PC-3 (cell line): ENCODE results near the gene ODC1. TPM values are rescaled to one million over a fixed set of nuclear protein-coding genes. Genes with fewer than 3 reads are reported as not detected.

Experiments used
- ATAC-seq: fragments of 200-7000 bp; cut with Tn5 transposase; 2 replicates; pipeline ENCODE4 v1.9.1; 2020; ENCODE audit warnings: mild to moderate bottlenecking, moderate library complexity
- BruUV-seq: library from RNA; stranded (reverse); fragments of 400-500 nt; replicated peaks from 2 replicates; lab custom pipeline; 2021; lab: Mats Ljungman, UMichigan
- CTCF ChIA-PET: fragments of 300-600 bp; sonication (Branson Sonifier 250); formaldehyde crosslinking; loops from one replicate; lab custom pipeline; 2022; ENCODE audit warnings: antibody characterized with exemption; lab: Charles Lee
- POLR2A ChIA-PET: fragments of 300-600 bp; sonication (Branson Sonifier 250); formaldehyde crosslinking; loops from one replicate; lab custom pipeline; 2022; ENCODE audit warnings: antibody characterized with exemption; ENCODE audit not compliant: unreplicated experiment; lab: Charles Lee
- DNase-seq: peaks from one replicate; pipeline ENCODE4 v3.0.0-alpha.2; 2015
- H2AFZ ChIP-seq: fragments of 300-600 bp; sonication (generic); 2 replicates; pipeline ENCODE4 v1.6.0; 2016; ENCODE audit warnings: antibody characterized with exemption, low read length
- H3F3A ChIP-seq: fragments of 300-600 bp; sonication (generic); one replicate; pipeline ENCODE4 v1.6.0; 2017; ENCODE audit warnings: antibody characterized with exemption, low read length, control low read depth, mild to moderate bottlenecking; ENCODE audit not compliant: unreplicated experiment
- H3K27ac ChIP-seq: fragments of 300-600 bp; sonication (generic); 2 replicates; pipeline ENCODE4 v1.5.1; 2016; ENCODE audit warnings: mild to moderate bottlenecking, low read length
- H3K27me3 ChIP-seq: fragments of 300-600 bp; sonication (generic); 2 replicates; pipeline ENCODE4 v1.6.1; 2016; ENCODE audit warnings: low read length, mixed read lengths
- H3K36me3 ChIP-seq: fragments of 300-600 bp; sonication (generic); 2 replicates; pipeline ENCODE4 v1.6.1; 2016; ENCODE audit warnings: low read depth, mixed run types, low read length, mixed read lengths
- H3K4me1 ChIP-seq: fragments of 300-600 bp; sonication (generic); 2 replicates; pipeline ENCODE4 v1.5.1; 2016; ENCODE audit warnings: low read length; ENCODE audit not compliant: insufficient read depth
- H3K4me2 ChIP-seq: fragments of 300-600 bp; sonication (generic); 2 replicates; pipeline ENCODE4 v1.6.0; 2016; ENCODE audit warnings: low read length
- H3K4me3 ChIP-seq: fragments of 300-600 bp; sonication (generic); 2 replicates; pipeline ENCODE4 v1.5.1; 2016; ENCODE audit warnings: mild to moderate bottlenecking, low read length, mixed read lengths
- H3K79me2 ChIP-seq: fragments of 300-600 bp; sonication (generic); 2 replicates; pipeline ENCODE4 v1.6.1; 2017; ENCODE audit warnings: low read length, mixed read lengths
- H3K9ac ChIP-seq: fragments of 300-600 bp; sonication (generic); 2 replicates; pipeline ENCODE4 v1.6.0; 2016; ENCODE audit warnings: mild to moderate bottlenecking, low read length
- H3K9me2 ChIP-seq: fragments of 300-600 bp; sonication (generic); replicated peaks from 2 replicates; pipeline ENCODE4 v1.6.1; 2016; ENCODE audit warnings: mixed run types, low read length, mixed read lengths
- H3K9me3 ChIP-seq: fragments of 300-600 bp; sonication (generic); 2 replicates; pipeline ENCODE4 v1.6.1; 2016; ENCODE audit warnings: low read length, mixed read lengths
- H4K20me1 ChIP-seq: fragments of 300-600 bp; sonication (generic); 2 replicates; pipeline ENCODE4 v1.6.1; 2016; ENCODE audit warnings: low read length, mixed read lengths
- CTCF ChIP-seq: fragments of 300-600 bp; sonication (generic); conservative IDR thresholded peaks from 2 replicates; pipeline ENCODE4 v1.5.1; 2017; ENCODE audit warnings: antibody characterized with exemption, low read depth, mild to moderate bottlenecking, low read length
- EZH2 ChIP-seq: fragments of 300-600 bp; sonication (generic); IDR thresholded peaks from one replicate; pipeline ENCODE4 v1.6.1; 2017; ENCODE audit warnings: antibody characterized with exemption, mild to moderate bottlenecking, low read length; ENCODE audit not compliant: unreplicated experiment
- EZH2phosphoT487 ChIP-seq: fragments of 300-600 bp; sonication (generic); IDR thresholded peaks from 2 replicates; pipeline ENCODE4 v1.6.1; 2018; ENCODE audit warnings: mild to moderate bottlenecking, antibody characterized with exemption, low read length, borderline replicate concordance
- intact Hi-C: fragments of 100-400 bp; cut with micrococcal nuclease; formaldehyde crosslinking; loops from 2 replicates; pipeline ENCODE4 v1.9.0; 2023
- total RNA-seq: library from RNA; depleted of rRNA; stranded (reverse); fragments of >200 nt; gene quantifications from 2 replicates; pipeline ENCODE4 v1.2.3, GENCODE V29; 2014

ODC1 gene
- total RNA-seq, 1 experiment from 2014 or later, result 712 TPM

GRCh38 chr2:10449486-10449831 lies 1.3 kb upstream of the ODC1 start:
- H3K4me1 ChIP-seq, result peaks cover 55% of the 10 kb centered on the region

GRCh38 chr2:10448576-10449485 lies 704 bp upstream of the ODC1 start:
- Histone ChIP-seq H3F3A (peaks cover 5% of the 10 kb centered on the region), H3K4me1 (peaks cover 55% of the 10 kb centered on the region), H3K9ac (peak overlapping the region; percentile 97), H3K27me3 (no peaks in the 10 kb centered on the region), H3K9me3 (no peaks in the 10 kb centered on the region), H3K9me2 (no peaks in the 10 kb centered on the region), H3K27ac (peak overlapping the region; percentile 92), H3K79me2 (peaks cover 58% of the 10 kb centered on the region), H3K4me3 (peak overlapping the region; percentile 68), H3K4me2 (peak overlapping the region; percentile 92), H2AFZ (peak overlapping the region; percentile 27; the same call in 1 of the 2 replicates), H3K36me3 (peaks cover 36% of the 10 kb centered on the region), H4K20me1 (peaks cover 38% of the 10 kb centered on the region)
- ChIA-PET POLR2A (interaction anchor here (0.6 to 1.3 kb wide), 5 partner anchors 45 to 190 kb away, joined by 4 to 21 read pairs (median 9); no protein-coding TSS in a partner anchor), CTCF (interaction anchor here (0.5 to 0.8 kb wide), 4 partner anchors 12 to 143 kb away, joined by 3 read pairs; no protein-coding TSS in a partner anchor)
- DNase-seq (peak; percentile 97), ATAC-seq (peak; percentile 39)
- intact Hi-C loops, result loop anchor here (5.0 kb wide), 1 partner anchor 148 kb away; no protein-coding TSS in a partner anchor
- TSS peak; percentile 68 for BruUV-seq
- TF ChIP-seq EZH2 (no peak), EZH2phosphoT487 (peak; percentile 61), CTCF (0 out of 2 replicates have a peak, but pooled peaks have one; percentile 15)

More at GRCh38 chr2:10449486-10449831, 1.3 kb upstream of the ODC1 start:
- H3K4me2 ChIP-seq, result peak overlapping the region; percentile 92
- H3K9me2 ChIP-seq, result no peaks in the 10 kb centered on the region
- H3K27me3 ChIP-seq, result no peaks in the 10 kb centered on the region
- no peak overlapping the region for H2AFZ ChIP-seq
- H3F3A ChIP-seq, result peaks cover 4% of the 10 kb centered on the region
- BruUV-seq, result no TSS peak
- peaks cover 32% of the 10 kb centered on the region for H4K20me1 ChIP-seq
- peak overlapping the region; percentile 68 for H3K4me3 ChIP-seq
- no peak for ATAC-seq
- CTCF ChIA-PET, result interaction anchor here (0.6 kb wide), 1 partner anchor 144 kb away, joined by 3 read pairs; no protein-coding TSS in a partner anchor
- H3K9ac ChIP-seq, result peak overlapping the region; percentile 97
- no peak for TF ChIP-seq EZH2
- DNase-seq, result no peak
- H3K79me2 ChIP-seq, result peaks cover 52% of the 10 kb centered on the region
- H3K27ac ChIP-seq, result peak overlapping the region; percentile 92
- no peaks in the 10 kb centered on the region for H3K9me3 ChIP-seq
- intact Hi-C loops, result loop anchor here (5.0 kb wide), 1 partner anchor 148 kb away; no protein-coding TSS in a partner anchor
- POLR2A ChIA-PET, result interaction anchor here (0.7 kb wide), 1 partner anchor 44 kb away, joined by 5 read pairs; no protein-coding TSS in a partner anchor
- H3K36me3 ChIP-seq, result peaks cover 30% of the 10 kb centered on the region

- peak; percentile 0 for ATAC-seq
- DNase-seq, result peak; percentile 33
- Histone ChIP-seq H3K4me1 (peaks cover 43% of the 10 kb centered on the region), H3F3A (peaks cover 17% of the 10 kb centered on the region), H3K36me3 (peaks cover 50% of the 10 kb centered on the region), H3K9ac (peak overlapping the region; percentile 97), H3K27ac (peak overlapping the region; percentile 62), H3K4me2 (peak overlapping the region; percentile 91), H3K9me2 (no peaks in the 10 kb centered on the region), H3K9me3 (no peaks in the 10 kb centered on the region), H2AFZ (no peak overlapping the region), H4K20me1 (peaks cover 53% of the 10 kb centered on the region), H3K4me3 (peak overlapping the region; percentile 94), H3K27me3 (no peaks in the 10 kb centered on the region), H3K79me2 (peaks cover 66% of the 10 kb centered on the region)
- TSS peak; percentile 64 for BruUV-seq
- POLR2A ChIA-PET, result interaction anchor here (1.1 to 1.3 kb wide), 2 partner anchors 46 to 145 kb away, joined by 10 to 21 read pairs; no protein-coding TSS in a partner anchor
- intact Hi-C loops, result loop anchor here (5.0 kb wide), 1 partner anchor 150 kb away; no protein-coding TSS in a partner anchor
- TF ChIP-seq EZH2phosphoT487 (no peak), CTCF (no peak), EZH2 (no peak)
- CTCF ChIA-PET, result interaction anchor here (0.6 kb wide), 2 partner anchors 159 to 227 kb away, joined by 3 read pairs; no protein-coding TSS in a partner anchor
Measured at GRCh38 chr2:10447300-10447894, 730 bp downstream of the ODC1 start.
